ENCODE measurements around the gene ACTC1.
"Not testable (repeated sequence)": the region's sequence is repeated elsewhere in the genome, so short reads cannot be mapped to it uniquely, and the experiment has no call there.

The ACTC1 gene

GRCh38 chr15:34820110-34820509 is 24.8 kb upstream of the ACTC1 start:
- no peak overlapping the region for H3K4me3 ChIP-seq (ENCODE audit: low read depth, low read length)
- TF ChIP-seq CTCF (IDR thresholded peaks at IDR 0.05; ENCODE audit: low read depth, low read length), result no peak

GRCh38 chr15:34818526-34818925 is 23.2 kb upstream of the ACTC1 start:
- TF ChIP-seq CTCF (IDR thresholded peaks at IDR 0.05; ENCODE audit: low read depth, low read length), result no peak
- H3K4me3 ChIP-seq (ENCODE audit: low read depth, low read length), result no peak overlapping the region

GRCh38 chr15:34815836-34816235 is 20.5 kb upstream of the ACTC1 start:
- TF ChIP-seq CTCF (IDR thresholded peaks at IDR 0.05; ENCODE audit: low read depth, low read length), result no peak

GRCh38 chr15:34813446-34814190 is 18.3 kb upstream of the ACTC1 start:
- H3K4me3 ChIP-seq (ENCODE audit: low read depth, low read length), result no peak overlapping the region

More at GRCh38 chr15:34815836-34816235, 20.5 kb upstream of the ACTC1 start:
- H3K4me3 ChIP-seq (ENCODE audit: low read depth, low read length), result no peak overlapping the region

GRCh38 chr15:34812868-34813365 is 17.6 kb upstream of the ACTC1 start:
- not testable (repeated sequence) for H3K4me3 ChIP-seq (ENCODE audit: low read depth, low read length)

More at GRCh38 chr15:34813446-34814190, 18.3 kb upstream of the ACTC1 start:
- TF ChIP-seq CTCF (IDR thresholded peaks at IDR 0.05; ENCODE audit: low read depth, low read length), result no peak

GRCh38 chr15:34812369-34812768 is 17.0 kb upstream of the ACTC1 start:
- H3K4me3 ChIP-seq (ENCODE audit: low read depth, low read length), result no peak overlapping the region
- TF ChIP-seq CTCF (IDR thresholded peaks at IDR 0.05; ENCODE audit: low read depth, low read length), result no peak

- no peak overlapping the region for H3K4me3 ChIP-seq (ENCODE audit: low read depth, low read length)
- no peak for TF ChIP-seq CTCF (IDR thresholded peaks at IDR 0.05; ENCODE audit: low read depth, low read length)
These were observed 15.2 kb upstream of the ACTC1 start for GRCh38 chr15:34810443-34811129.
